ENCODE measurements around the gene ACTL6B. TPM values are rescaled to one million over a fixed set of nuclear protein-coding genes. Genes with fewer than 3 reads are reported as not detected.

The ACTL6B gene
- total RNA-seq, 2 donors from 2014 or later, result 0.42 TPM; not detected in 1

Other genes starting within 250 kb of the ACTL6B start
- gene ZCWPW1, start 227.7 kb downstream of the ACTL6B start, total RNA-seq, result 1 to 10 TPM; 1.2 to 1.6 TPM
- 10 to 100 TPM; 27.4 to 30.2 TPM for gene MEPCE, start 226.6 kb downstream of the ACTL6B start, total RNA-seq
- gene PPP1R35, start 220.0 kb downstream of the ACTL6B start, total RNA-seq, result 10 to 100 TPM; 32.6 to 35.3 TPM
- gene SPACDR, start 192.2 kb downstream of the ACTL6B start, total RNA-seq, result under 1 TPM; 0.31 to 0.39 TPM
- 10 to 100 TPM; 45.9 to 57.2 TPM for gene TSC22D4, start 177.2 kb downstream of the ACTL6B start, total RNA-seq
- under 1 TPM; 0.27 to 0.47 TPM for gene NYAP1, start 172.5 kb downstream of the ACTL6B start, total RNA-seq
- 10 to 100 TPM; 65.0 to 75.5 TPM for gene AGFG2, start 117.2 kb downstream of the ACTL6B start, total RNA-seq
- gene SAP25, start 82.5 kb downstream of the ACTL6B start, total RNA-seq, result 1 to 10 TPM; 1.1 TPM
- 10 to 100 TPM; 66.4 to 69.0 TPM for gene LRCH4, start 70.3 kb downstream of the ACTL6B start, total RNA-seq
- under 1 TPM; 0.34 to 0.58 TPM for gene FBXO24, start 70.1 kb downstream of the ACTL6B start, total RNA-seq
- gene PCOLCE, start 54.1 kb downstream of the ACTL6B start, total RNA-seq, result 10 to 100 TPM in 1 of 2 donors, 1 to 10 TPM in 1; 8.1 to 15.4 TPM
- gene MOSPD3, start 43.9 kb downstream of the ACTL6B start, total RNA-seq, result 10 to 100 TPM; 15.3 to 18.6 TPM
- gene TFR2, start 14.9 kb downstream of the ACTL6B start, total RNA-seq, result under 1 TPM; 0.22 to 0.64 TPM
- 100 to 1,000 TPM; 273 to 279 TPM for gene GNB2, start 17.3 kb upstream of the ACTL6B start, total RNA-seq
- gene GIGYF1, start 37.8 kb upstream of the ACTL6B start, total RNA-seq, result 10 to 100 TPM; 29.0 to 32.4 TPM
- 10 to 100 TPM; 21.5 to 25.0 TPM for gene POP7, start 49.7 kb upstream of the ACTL6B start, total RNA-seq
- not detected for gene EPO, start 64.0 kb upstream of the ACTL6B start, total RNA-seq
- gene ZAN, start 77.1 kb upstream of the ACTL6B start, total RNA-seq, result not detected
- gene EPHB4, start 171.1 kb upstream of the ACTL6B start, total RNA-seq, result 10 to 100 TPM; 34.3 to 39.3 TPM
- 10 to 100 TPM; 31.0 to 33.6 TPM for gene SLC12A9, start 196.3 kb upstream of the ACTL6B start, total RNA-seq
- gene TRIP6, start 210.9 kb upstream of the ACTL6B start, total RNA-seq, result 10 to 100 TPM; 18.6 to 21.4 TPM
- 100 to 1,000 TPM in 1 of 2 donors, 10 to 100 TPM in 1; 85.9 to 116 TPM for gene SRRT, start 218.7 kb upstream of the ACTL6B start, total RNA-seq
- gene UFSP1, start 233.3 kb upstream of the ACTL6B start, total RNA-seq, result 1 to 10 TPM; 2.2 to 2.7 TPM
- 10 to 100 TPM; 18.4 to 29.2 TPM for gene ACHE, start 239.4 kb upstream of the ACTL6B start, total RNA-seq

All from left colon (tissue), 2 donors.